ENCODE results near the gene ST6GALNAC6.

The ST6GALNAC6 gene

DNA sequence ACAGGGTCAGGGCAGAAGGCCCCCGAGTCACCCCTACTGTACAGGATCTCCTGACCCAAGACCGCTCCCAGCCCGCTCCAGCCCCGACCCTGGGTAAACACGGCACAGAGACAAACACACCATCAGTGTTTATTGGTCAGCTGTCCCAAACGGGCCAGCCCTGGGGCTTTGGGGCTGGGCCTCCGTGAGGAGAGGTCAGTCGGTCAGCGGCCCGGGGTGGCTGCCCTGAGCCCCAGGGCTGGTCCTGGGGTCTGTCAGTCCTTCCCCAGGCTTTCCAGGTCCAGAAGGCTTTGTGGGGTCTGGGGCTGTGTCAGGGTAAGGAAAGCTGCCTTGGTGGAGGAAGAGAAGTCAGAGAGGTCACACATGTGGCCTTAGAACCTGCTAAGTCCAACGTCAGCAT, 35.6 kb upstream of the ST6GALNAC6 start:
- no peak for DNase-seq (ENCODE audit: low read depth in 1 of 2, low spot score in 1 of 2)

- no peak for DNase-seq (ENCODE audit: low read depth in 1 of 2, low spot score in 1 of 2)
These were observed 34.8 kb upstream of the ST6GALNAC6 start for GRCh38 chr9:127934248-127934647.

DNA sequence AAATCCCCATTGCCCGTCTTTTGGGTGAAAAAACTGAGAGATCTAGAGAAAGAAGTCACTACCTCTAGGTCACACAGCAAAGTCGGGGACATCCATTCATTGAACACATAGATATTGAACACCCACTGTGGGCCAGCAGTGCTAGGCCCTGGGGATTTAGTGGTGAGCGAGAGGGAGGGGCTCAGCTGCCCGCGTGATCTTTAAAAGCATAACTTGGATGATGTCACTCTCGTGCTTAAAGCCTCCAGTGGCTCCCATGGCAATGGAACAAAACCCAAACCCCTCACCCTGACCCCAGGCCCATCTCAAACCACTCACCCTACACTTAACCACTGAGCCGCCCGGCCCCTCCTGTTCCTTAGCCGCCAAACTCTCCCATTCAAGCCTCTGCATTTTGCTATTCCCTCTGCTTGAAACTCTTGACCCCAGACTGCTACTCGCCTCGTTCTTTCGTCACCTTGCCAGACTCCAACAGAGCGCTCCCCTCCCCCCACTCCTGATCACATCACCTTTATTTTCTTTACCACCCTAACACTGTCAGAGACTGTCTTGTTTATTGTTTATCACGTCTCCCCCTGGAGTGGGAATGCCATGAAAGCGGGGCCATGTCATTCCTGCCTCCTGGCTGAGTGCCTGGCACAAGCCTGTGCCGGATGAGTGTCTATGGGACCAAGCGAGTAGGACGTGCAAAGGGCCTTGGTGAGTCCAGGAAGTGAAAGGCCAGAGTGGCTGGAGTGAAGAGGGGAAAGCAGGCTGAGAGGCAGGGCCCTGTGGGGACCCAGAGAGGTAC, 31.9 kb upstream of the ST6GALNAC6 start:
- no peak for DNase-seq (ENCODE audit: low read depth in 1 of 2, low spot score in 1 of 2)

- peak; percentile 54 to 61 for DNase-seq (ENCODE audit: low read depth in 1 of 2, low spot score in 1 of 2)
These were observed 31.1 kb upstream of the ST6GALNAC6 start, which contains the start of gene PIP5KL1 for GRCh38 chr9:127930231-127931091. PIP5KL1 (minus strand) TSS chr9:127930777; CDS start chr9:127930752, 25 bp downstream.

- DNase-seq (ENCODE audit: low read depth in 1 of 2, low spot score in 1 of 2) = no peak
These were observed 30.2 kb upstream of the ST6GALNAC6 start for GRCh38 chr9:127929625-127929979.

- no peak for DNase-seq (ENCODE audit: low read depth in 1 of 2, low spot score in 1 of 2)
These were observed 29.5 kb upstream of the ST6GALNAC6 start for GRCh38 chr9:127928676-127929624.

- no peak for DNase-seq (ENCODE audit: low read depth in 1 of 2, low spot score in 1 of 2)
These were observed 28.7 kb upstream of the ST6GALNAC6 start for GRCh38 chr9:127927988-127928675.

GRCh38 chr9:127927201-127927987, 28.0 kb upstream of the ST6GALNAC6 start:
- DNase-seq (ENCODE audit: low read depth in 1 of 2, low spot score in 1 of 2) = peak; percentile 63 to 66

DNA sequence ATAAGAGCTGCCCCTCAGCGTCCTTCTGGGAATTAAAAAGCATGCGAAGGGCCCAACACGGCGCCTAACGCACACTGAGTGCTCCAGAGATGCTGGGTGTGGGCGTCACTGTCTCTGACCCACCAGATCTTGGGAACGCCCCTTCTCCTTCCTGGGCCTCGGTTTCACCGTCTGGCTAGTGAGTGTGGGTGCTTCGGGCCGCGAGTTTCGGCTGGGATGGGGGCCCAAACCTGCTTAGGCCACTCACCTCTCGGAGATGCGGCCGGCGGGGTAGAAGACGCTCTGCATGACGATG, 27.4 kb upstream of the ST6GALNAC6 start:
- no peak for DNase-seq (ENCODE audit: low read depth in 1 of 2, low spot score in 1 of 2)

- no peak for DNase-seq (ENCODE audit: low read depth in 1 of 2, low spot score in 1 of 2)
These were observed 26.8 kb upstream of the ST6GALNAC6 start for GRCh38 chr9:127925959-127926905.

- DNase-seq (ENCODE audit: low read depth in 1 of 2, low spot score in 1 of 2) = no peak
These were observed 25.5 kb upstream of the ST6GALNAC6 start for GRCh38 chr9:127924736-127925444.

- DNase-seq (ENCODE audit: low read depth in 1 of 2, low spot score in 1 of 2) = no peak
These were observed 24.4 kb upstream of the ST6GALNAC6 start for GRCh38 chr9:127923771-127924170.

- no peak for DNase-seq (ENCODE audit: low read depth in 1 of 2, low spot score in 1 of 2)
These were observed 23.6 kb upstream of the ST6GALNAC6 start for GRCh38 chr9:127923046-127923445.

DNA sequence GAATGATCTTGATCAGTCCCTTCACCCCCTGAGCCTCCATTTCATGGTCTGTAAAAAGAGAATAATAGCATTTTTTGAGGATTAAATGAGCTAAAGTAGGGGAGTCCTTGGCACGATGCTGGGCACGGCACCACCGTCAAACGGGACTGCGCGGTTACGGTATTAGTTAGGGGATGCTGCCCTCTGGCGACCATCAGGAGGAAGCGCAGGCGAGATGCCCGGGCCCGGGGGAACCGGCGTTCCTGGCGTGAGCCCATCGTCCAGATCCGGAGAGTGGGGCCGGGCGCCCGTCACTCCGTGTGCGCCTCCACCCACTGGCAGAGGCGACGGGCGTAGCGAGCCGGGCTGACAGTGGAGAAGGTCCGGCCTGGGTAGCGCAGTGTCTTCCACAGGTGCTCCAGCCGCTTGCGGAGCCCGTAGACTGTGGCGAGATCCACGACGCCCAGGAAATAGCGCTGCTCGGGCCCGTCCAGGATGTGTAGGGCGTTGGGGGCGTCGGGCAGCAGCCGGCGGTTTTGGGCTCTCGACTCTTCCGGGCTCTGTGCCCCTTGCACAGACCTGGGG, 22.2 kb upstream of the ST6GALNAC6 start:
- peak; percentile 70 to 74 for DNase-seq (ENCODE audit: low read depth in 1 of 2, low spot score in 1 of 2)

DNA sequence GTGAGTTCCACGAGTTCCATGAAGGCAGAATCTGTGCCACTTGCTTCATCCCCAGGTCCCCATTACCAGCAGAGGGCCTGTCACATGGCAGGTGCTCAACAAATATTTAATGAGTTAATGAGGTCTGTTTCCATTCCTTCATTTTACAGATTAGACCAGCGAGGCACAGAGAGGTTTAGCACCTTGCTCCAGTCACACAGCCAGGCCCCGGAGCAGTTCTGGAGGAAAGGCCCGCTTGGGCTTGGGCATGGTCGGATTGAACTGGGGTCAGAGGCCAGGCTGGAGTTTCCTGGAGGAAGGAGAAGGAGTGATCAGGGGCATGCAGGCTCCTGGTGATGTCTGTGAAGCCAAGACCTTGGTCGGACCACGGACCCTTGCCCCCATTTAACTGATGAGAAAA, 21.4 kb upstream of the ST6GALNAC6 start:
- DNase-seq (ENCODE audit: low read depth in 1 of 2, low spot score in 1 of 2) = no peak

- no peak for DNase-seq (ENCODE audit: low read depth in 1 of 2, low spot score in 1 of 2)
These were observed 19.9 kb upstream of the ST6GALNAC6 start for GRCh38 chr9:127919253-127919815.

All from activated T-helper 1 cell treated with anti-CD3 and anti-CD28 coated beads, Interleukin-2, amount 50 U/mL, for 16 hours (primary cell).